Breast epithelium (tissue), 4 donors: Measurements from ENCODE around the gene ABCF3. TPM values are rescaled to one million over a fixed set of nuclear protein-coding genes. Genes with fewer than 3 reads are reported as not detected.

ENCODE experiments used
- DNase-seq, 2 donors: peaks; one replicate each; pipeline ENCODE4 v3.0.0-alpha.2; 2019; ENCODE audit warnings: low spot score in 2 of 2
- H3K27ac ChIP-seq, 2 donors: fragments of 200-600 bp; sonication (generic) in 1 of 2; one replicate each; pipeline ENCODE4 v1.5.1; 2016 to 2019; ENCODE audit warnings: mild to moderate bottlenecking in 1 of 2
- H3K27me3 ChIP-seq, 2 donors: fragments of 200-600 bp; sonication (generic) in 1 of 2; one replicate each; pipeline versions ENCODE4 v1.5.1 to v1.6.0; 2017 to 2019; ENCODE audit warnings: control low read depth in 1 of 2, mild to moderate bottlenecking in 1 of 2
- H3K36me3 ChIP-seq: fragments of 200-600 bp; one replicate; pipeline ENCODE4 v1.5.1; 2019
- H3K4me1 ChIP-seq, 2 donors: fragments of 200-600 bp; sonication (generic); one replicate each; pipeline ENCODE4 v1.5.1; 2016 to 2019; ENCODE audit warnings: control low read depth in 1 of 2
- H3K4me3 ChIP-seq, 3 donors: fragments of 200-600 bp; sonication (generic); 1 replicate in 2 of 3; 2 replicates in 1 of 3; pipeline ENCODE4 v1.5.1; 2016 to 2019; ENCODE audit warnings: mild to moderate bottlenecking in 3 of 3, moderate library complexity in 2 of 3
- H3K9me3 ChIP-seq, 2 donors: fragments of 200-600 bp; sonication (generic) in 1 of 2; one replicate each; pipeline ENCODE4 v1.5.1; 2016 to 2019; ENCODE audit warnings: control low read depth in 1 of 2
- POLR2A ChIP-seq: fragments of 450-650 bp; IDR thresholded peaks from one replicate; pipeline ENCODE4 v1.6.1; 2016; ENCODE audit warnings: antibody characterized with exemption, mild to moderate bottlenecking, moderate library complexity
- POLR2AphosphoS5 ChIP-seq, 3 donors: sonication (generic); formaldehyde crosslinking; IDR thresholded peaks; one replicate each; pipeline ENCODE4 v1.6.1; 2017; ENCODE audit warnings: antibody characterized with exemption in 3 of 3
- intact Hi-C: fragments of 100-400 bp; cut with DNase I; formaldehyde crosslinking; loops from one replicate; pipeline ENCODE4 v1.15.1; 2023; ENCODE audit warnings: low total_unique reads
- total RNA-seq, 3 donors: library from RNA; depleted of rRNA; stranded (reverse); fragments of >200 nt; gene quantifications; one replicate each; pipeline ENCODE4 v1.1.0, GENCODE V29; 2016
- TF ChIP-seq, protein P1 (sequence below), 3 donors: fragments of 450-650 bp; IDR thresholded peaks; one replicate each; pipeline ENCODE4 v1.5.1; 2016 to 2017; ENCODE audit warnings: antibody characterized with exemption in 3 of 3, mild to moderate bottlenecking in 3 of 3, moderate library complexity in 3 of 3

The ABCF3 gene
- total RNA-seq, 3 donors from 2014 or later: 59.4 to 77.4 (median 71.8) TPM

GRCh38 chr3:184234671-184235380 is 48.8 kb downstream of the ABCF3 start:
- Histone ChIP-seq H3K27ac (no peak overlapping the region), H3K36me3 (no peaks in the 10 kb centered on the region), H3K27me3 (peaks cover 9 to 34% of the 10 kb centered on the region in 2 donors), H3K4me1 (peaks cover 2 to 5% of the 10 kb centered on the region in 2 donors), H3K4me3 (no peak overlapping the region), H3K9me3 (no peaks in the 10 kb centered on the region)
- DNase-seq: no peak
- TF ChIP-seq POLR2A (no peak), POLR2AphosphoS5 (IDR thresholded peaks at IDR 0.05) (no peak)
- TF ChIP-seq, protein P1, sequence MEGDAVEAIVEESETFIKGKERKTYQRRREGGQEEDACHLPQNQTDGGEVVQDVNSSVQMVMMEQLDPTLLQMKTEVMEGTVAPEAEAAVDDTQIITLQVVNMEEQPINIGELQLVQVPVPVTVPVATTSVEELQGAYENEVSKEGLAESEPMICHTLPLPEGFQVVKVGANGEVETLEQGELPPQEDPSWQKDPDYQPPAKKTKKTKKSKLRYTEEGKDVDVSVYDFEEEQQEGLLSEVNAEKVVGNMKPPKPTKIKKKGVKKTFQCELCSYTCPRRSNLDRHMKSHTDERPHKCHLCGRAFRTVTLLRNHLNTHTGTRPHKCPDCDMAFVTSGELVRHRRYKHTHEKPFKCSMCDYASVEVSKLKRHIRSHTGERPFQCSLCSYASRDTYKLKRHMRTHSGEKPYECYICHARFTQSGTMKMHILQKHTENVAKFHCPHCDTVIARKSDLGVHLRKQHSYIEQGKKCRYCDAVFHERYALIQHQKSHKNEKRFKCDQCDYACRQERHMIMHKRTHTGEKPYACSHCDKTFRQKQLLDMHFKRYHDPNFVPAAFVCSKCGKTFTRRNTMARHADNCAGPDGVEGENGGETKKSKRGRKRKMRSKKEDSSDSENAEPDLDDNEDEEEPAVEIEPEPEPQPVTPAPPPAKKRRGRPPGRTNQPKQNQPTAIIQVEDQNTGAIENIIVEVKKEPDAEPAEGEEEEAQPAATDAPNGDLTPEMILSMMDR (IDR thresholded peaks at IDR 0.05): no peak
- intact Hi-C loops: loop anchor here (5.0 kb wide), 1 partner anchor 1952 kb away; no protein-coding TSS in a partner anchor

GRCh38 chr3:184235381-184236032 is 49.5 kb downstream of the ABCF3 start:
- Histone ChIP-seq H3K36me3 (no peaks in the 10 kb centered on the region), H3K27ac (no peak overlapping the region), H3K4me1 (peaks cover 0 to 3% of the 10 kb centered on the region in 2 donors), H3K4me3 (no peak overlapping the region), H3K9me3 (no peaks in the 10 kb centered on the region), H3K27me3 (peaks cover 3 to 27% of the 10 kb centered on the region in 2 donors)
- TF ChIP-seq, protein P1 (IDR thresholded peaks at IDR 0.05): no peak
- TF ChIP-seq POLR2A (no peak), POLR2AphosphoS5 (IDR thresholded peaks at IDR 0.05) (no peak)
- no peak for DNase-seq
- intact Hi-C loops: no loop called here

DNA sequence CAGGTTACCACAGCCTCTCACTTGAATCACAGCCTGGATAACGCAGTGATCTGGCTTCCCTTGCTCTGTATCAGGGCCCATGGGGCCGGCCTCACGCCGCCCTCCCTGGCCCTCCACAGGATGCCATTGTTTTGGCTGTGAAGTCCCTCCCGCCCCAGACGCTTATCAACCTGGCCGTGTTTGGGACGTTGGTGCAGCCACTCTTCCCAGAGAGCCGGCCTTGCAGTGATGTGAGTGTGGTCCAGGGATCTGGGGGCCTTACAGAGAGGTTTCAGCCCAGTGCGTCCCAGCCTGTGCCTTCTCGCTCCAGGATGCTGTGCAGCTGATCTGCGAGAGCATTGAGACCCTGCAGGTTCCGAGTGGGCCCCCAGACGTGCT is 50.0 kb downstream of the ABCF3 start:
- H3K27me3 ChIP-seq: peaks cover 0 to 22% of the 10 kb centered on the region in 2 donors
- TF ChIP-seq POLR2A (no peak), POLR2AphosphoS5 (IDR thresholded peaks at IDR 0.05) (no peak)
- TF ChIP-seq, protein P1 (IDR thresholded peaks at IDR 0.05): no peak
- intact Hi-C loops: no loop called here

DNA sequence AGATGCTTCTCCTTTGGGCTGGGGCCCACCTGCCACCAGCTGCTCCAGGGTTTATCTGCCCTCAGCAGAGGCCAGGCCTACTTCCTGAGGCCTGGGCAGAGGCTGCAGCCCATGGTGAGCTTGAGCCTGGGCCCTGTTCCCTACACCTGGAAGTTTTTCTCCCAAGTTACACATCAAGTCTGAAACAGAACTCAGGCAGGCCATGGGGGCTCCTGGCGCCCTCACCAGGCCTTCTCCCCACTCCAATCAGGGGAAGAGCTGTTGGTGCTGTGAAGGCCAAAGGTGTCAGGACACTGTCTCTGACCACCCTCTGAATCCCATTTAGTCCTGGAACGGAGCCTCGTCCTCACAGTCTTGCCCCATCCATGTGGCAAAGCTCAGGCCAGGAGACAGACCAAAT is 50.6 kb downstream of the ABCF3 start:
- intact Hi-C loops: no loop called here
- Histone ChIP-seq H3K36me3 (no peaks in the 10 kb centered on the region), H3K27ac (no peak overlapping the region), H3K9me3 (no peaks in the 10 kb centered on the region), H3K4me1 (no peaks in the 10 kb centered on the region), H3K4me3 (no peak overlapping the region), H3K27me3 (peaks cover 0 to 15% of the 10 kb centered on the region in 2 donors)
- TF ChIP-seq, protein P1 (IDR thresholded peaks at IDR 0.05): no peak
- TF ChIP-seq POLR2A: no peak
- TF ChIP-seq POLR2AphosphoS5 (IDR thresholded peaks at IDR 0.05): no peak
- no peak for DNase-seq

More for the DNA sequence above, 50.0 kb downstream of the ABCF3 start:
- Histone ChIP-seq H3K4me1 (no peaks in the 10 kb centered on the region), H3K9me3 (no peaks in the 10 kb centered on the region), H3K4me3 (no peak overlapping the region), H3K36me3 (no peaks in the 10 kb centered on the region), H3K27ac (no peak overlapping the region)
- no peak for DNase-seq

- Histone ChIP-seq H3K4me3 (no peak overlapping the region), H3K27me3 (peaks cover 0 to 10% of the 10 kb centered on the region in 2 donors), H3K27ac (no peak overlapping the region), H3K36me3 (no peaks in the 10 kb centered on the region), H3K4me1 (no peaks in the 10 kb centered on the region), H3K9me3 (no peaks in the 10 kb centered on the region)
- intact Hi-C loops: no loop called here
- TF ChIP-seq POLR2AphosphoS5 (IDR thresholded peaks at IDR 0.05) (no peak), POLR2A (no peak)
- TF ChIP-seq, protein P1 (IDR thresholded peaks at IDR 0.05): no peak
- no peak for DNase-seq
Measured at GRCh38 chr3:184237211-184237610, 51.2 kb downstream of the ABCF3 start.
